ENCODE results near the gene WDR5B. TPM values are rescaled to one million over a fixed set of nuclear protein-coding genes. Genes with fewer than 3 reads are reported as not detected.

The WDR5B gene
- total and polyA plus RNA-seq, 2 of the 4 experiments (the other 2 are of a cell fraction), result 3.1 to 5.6 TPM

- Histone ChIP-seq H2AK5ac (ENCODE audit: low read depth, low read length) (no peak overlapping the region), H3K9me1 (ENCODE audit: insufficient read depth, low read length) (no peaks in the 10 kb centered on the region), H3K27me3 (ENCODE audit: control insufficient read depth, insufficient read depth, low read length) (no peaks in the 10 kb centered on the region), H3K9ac (ENCODE audit: low read depth, low read length) (no peak overlapping the region), H3K4me3 (ENCODE audit: insufficient read depth, low read depth, low read length) (no peak overlapping the region), H3K56ac (ENCODE audit: extremely low read depth, insufficient read depth, low read length) (no peak overlapping the region), H2BK5ac (ENCODE audit: low read depth, low read length, poor library complexity, severe bottlenecking) (no peak overlapping the region), H3K23ac (ENCODE audit: low read depth, low read length) (no peak overlapping the region), H2AK9ac (replicated peaks; ENCODE audit: low read depth, low read length, poor library complexity) (no peak overlapping the region), H2AFZ (replicated peaks; ENCODE audit: low read length, poor library complexity) (no peak overlapping the region), H3K14ac (replicated peaks; ENCODE audit: low read depth, low read length) (no peak overlapping the region), H3K4me2 (ENCODE audit: low read depth, low read length) (no peak overlapping the region), H4K91ac (ENCODE audit: insufficient read depth, low read depth, low read length) (no peak overlapping the region), H3K79me1 (ENCODE audit: low read depth in 1 of 2, low read length in 2 of 2) (peaks cover 7 to 11% of the 10 kb centered on the region in 2 experiments), H2BK120ac (ENCODE audit: low read depth, low read length) (no peak overlapping the region), H4K8ac (ENCODE audit: low read depth in 2 of 2, low read length in 2 of 2) (no peak overlapping the region), H3K9me3 (ENCODE audit: control insufficient read depth, insufficient read depth, low read length) (no peaks in the 10 kb centered on the region), H3K4me1 (ENCODE audit: control insufficient read depth, insufficient read depth, low read length) (no peaks in the 10 kb centered on the region), H2BK20ac (ENCODE audit: low read depth, low read length) (no peak overlapping the region), H4K20me1 (ENCODE audit: insufficient read depth, low read length) (no peaks in the 10 kb centered on the region; the same call in 1 of the 2 replicates), H2BK15ac (ENCODE audit: low read depth, low read length) (no peak overlapping the region), H3K27ac (ENCODE audit: insufficient read depth, low read length) (no peak overlapping the region), H3K4ac (ENCODE audit: low read depth, low read length) (no peak overlapping the region), H3K36me3 (ENCODE audit: control insufficient read depth, insufficient read depth, low read length) (peaks cover 20% of the 10 kb centered on the region), H3K18ac (ENCODE audit: low read depth, low read length) (no peak overlapping the region), H4K5ac (ENCODE audit: low read depth, low read length) (no peak overlapping the region)
- ATAC-seq (ENCODE audit: low read depth) (peak; percentile 66), DNase-seq (no peak)
- CTCF ChIA-PET, result no interaction called here
- POLR2A ChIA-PET (ENCODE audit: unreplicated experiment), result no interaction called here
- TF ChIP-seq MXI1 (IDR thresholded peaks at IDR 0.05; ENCODE audit: borderline replicate concordance, low read depth, low read length) (no peak), MAFK (IDR thresholded peaks at IDR 0.05; ENCODE audit: low read depth, low read length) (no peak), SMC3 (IDR thresholded peaks at IDR 0.05; ENCODE audit: low read depth, low read length) (no peak)
- in situ Hi-C loops (cut with MboI; ENCODE audit: low sequenced_read_pairs), result loop anchor here (5.0 kb wide), 1 partner anchor 221 kb away; no protein-coding TSS in a partner anchor
- intact Hi-C loops (cut with micrococcal nuclease), result no loop called here
- dilution Hi-C loops (cut with HindIII; ENCODE audit: low sequenced_read_pairs, unreplicated experiment), result no loop called here
- no TSS peak for BruUV-seq (replicated peaks)
Measured at GRCh38 chr3:122456074-122456473, 40.2 kb upstream of the WDR5B start.
